GM19324 (cell line): ENCODE results near the gene IZUMO2.
"Not testable (repeated sequence)": the region's sequence is repeated elsewhere in the genome, so short reads cannot be mapped to it uniquely, and the experiment has no call there.

Experiments used
- ATAC-seq: cut with Tn5 transposase; IDR thresholded peaks from one replicate; pipeline ENCODE4 v1.9.1; 2021; ENCODE audit warnings: mild to moderate bottlenecking, moderate library complexity; ENCODE audit not compliant: unreplicated experiment, low FRiP score

The IZUMO2 gene

GRCh38 chr19:50187937-50188336 is 24.9 kb upstream of the IZUMO2 start:
- ATAC-seq = no peak

GRCh38 chr19:50184196-50184595 is 21.1 kb upstream of the IZUMO2 start:
- no peak for ATAC-seq

- ATAC-seq = no peak
Observed at GRCh38 chr19:50181121-50181520, 18.0 kb upstream of the IZUMO2 start.

GRCh38 chr19:50178859-50179537 is 15.9 kb upstream of the IZUMO2 start:
- ATAC-seq = no peak

- no peak for ATAC-seq
Observed at GRCh38 chr19:50178320-50178719, 15.2 kb upstream of the IZUMO2 start.

GRCh38 chr19:50176775-50177174 is 13.7 kb upstream of the IZUMO2 start:
- ATAC-seq = no peak

GRCh38 chr19:50175924-50176323 is 12.8 kb upstream of the IZUMO2 start:
- no peak for ATAC-seq

- ATAC-seq = no peak
Observed at GRCh38 chr19:50174100-50174793, 11.2 kb upstream of the IZUMO2 start.

GRCh38 chr19:50173127-50173526 is 10.0 kb upstream of the IZUMO2 start:
- ATAC-seq = no peak

GRCh38 chr19:50172726-50173125 is 9.6 kb upstream of the IZUMO2 start:
- ATAC-seq = no peak

GRCh38 chr19:50171752-50172151 is 8.7 kb upstream of the IZUMO2 start:
- no peak for ATAC-seq

GRCh38 chr19:50167314-50167721 is 4.2 kb upstream of the IZUMO2 start:
- no peak for ATAC-seq

GRCh38 chr19:50159078-50159477 is 4.0 kb downstream of the IZUMO2 start:
- no peak for ATAC-seq

GRCh38 chr19:50158577-50158976 is 4.5 kb downstream of the IZUMO2 start:
- ATAC-seq = no peak

GRCh38 chr19:50155520-50156109 is 7.5 kb downstream of the IZUMO2 start:
- ATAC-seq = no peak

- no peak for ATAC-seq
Observed at GRCh38 chr19:50154529-50154928, 8.6 kb downstream of the IZUMO2 start.

- no peak for ATAC-seq
Observed at GRCh38 chr19:50152578-50152977, 10.5 kb downstream of the IZUMO2 start.

- no peak for ATAC-seq
Observed at GRCh38 chr19:50148528-50148927, 14.6 kb downstream of the IZUMO2 start.

GRCh38 chr19:50147462-50148423 is 15.3 kb downstream of the IZUMO2 start:
- ATAC-seq = no peak

- ATAC-seq = not testable (repeated sequence)
Observed at GRCh38 chr19:50141921-50142320, 21.2 kb downstream of the IZUMO2 start.
